ENCODE data around the gene TRPV5. TPM values are rescaled to one million over a fixed set of nuclear protein-coding genes. Genes with fewer than 3 reads are reported as not detected.
"Not testable (repeated sequence)": the region's sequence is repeated elsewhere in the genome, so short reads cannot be mapped to it uniquely, and the experiment has no call there.

The TRPV5 gene
- total RNA-seq (not detected), polyA plus RNA-seq (not detected), total RNA-seq (not detected)

- H3K27ac Mint-ChIP-seq, result no peak within 1 kb of the TSS
- no peaks in the 10 kb centered on the region for H3K4me1 Mint-ChIP-seq
- Histone ChIP-seq H3K36me3 (ENCODE audit: control insufficient read depth in 2 of 3, insufficient read depth in 3 of 3, low read length in 3 of 3) (no peaks in the 10 kb centered on the region), H3K27me3 (ENCODE audit: control insufficient read depth in 2 of 2, insufficient read depth in 2 of 2, low read length in 2 of 2) (no peaks in the 10 kb centered on the region), H3K9me3 (ENCODE audit: control insufficient read depth in 2 of 3, low read length in 3 of 3) (no peaks in the 10 kb centered on the region), H3K4me1 (ENCODE audit: control insufficient read depth in 2 of 2, insufficient read depth in 2 of 2, low read length in 2 of 2) (no peaks in the 10 kb centered on the region), H3K4me3 (ENCODE audit: low read length) (no peak within 1 kb of the TSS), H3K27ac (ENCODE audit: low read depth, low read length) (no peak within 1 kb of the TSS)
- POLR2A ChIA-PET, result no interaction called here
- CTCF ChIA-PET, result no interaction called here
- no peak for DNase-seq
- peaks cover 0 to 1% (median 0%) of the 10 kb centered on the region in 11 donors for H3K9me3 Mint-ChIP-seq
- no peak for ATAC-seq
- H3K27me3 Mint-ChIP-seq, result peaks cover 0 to 11% (median 0%) of the 10 kb centered on the region in 5 donors
- no peaks in the 10 kb centered on the region for H3K36me3 Mint-ChIP-seq
- intact Hi-C loops (cut with micrococcal nuclease), result no loop called here
- H3K4me3 Mint-ChIP-seq, result no peak within 1 kb of the TSS
These were observed at the start of gene TRPV5 for GRCh38 chr7:142933624-142934023. TSS of gene TRPV5 (minus strand) at chr7:142933746. CDS start at chr7:142933459, 287 bp downstream.

- H3K27ac ChIP-seq (ENCODE audit: low read depth, low read length); H3K4me3 Mint-ChIP-seq; H3K9me3 ChIP-seq (ENCODE audit: control insufficient read depth in 2 of 3, low read length in 3 of 3); intact Hi-C loops (cut with micrococcal nuclease); H3K36me3 Mint-ChIP-seq; H3K27ac Mint-ChIP-seq; DNase-seq; ATAC-seq; POLR2A ChIA-PET; H3K4me3 ChIP-seq (ENCODE audit: low read length); H3K36me3 ChIP-seq (ENCODE audit: control insufficient read depth in 2 of 3, insufficient read depth in 3 of 3, low read length in 3 of 3); H3K4me1 ChIP-seq (ENCODE audit: control insufficient read depth in 2 of 2, insufficient read depth in 2 of 2, low read length in 2 of 2); CTCF ChIA-PET; H3K27me3 ChIP-seq (ENCODE audit: control insufficient read depth in 2 of 2, insufficient read depth in 2 of 2, low read length in 2 of 2); H3K4me1 Mint-ChIP-seq: not testable (repeated sequence)
- H3K9me3 Mint-ChIP-seq, result peaks cover 0 to 27% (median 3%) of the 10 kb centered on the region in 11 donors
- peaks cover 4 to 35% (median 10%) of the 10 kb centered on the region in 5 donors for H3K27me3 Mint-ChIP-seq
These were observed 44.9 kb upstream of the TRPV5 start for GRCh38 chr7:142978402-142978801.

- Histone ChIP-seq H3K27me3 (ENCODE audit: control insufficient read depth in 2 of 2, insufficient read depth in 2 of 2, low read length in 2 of 2) (peaks cover 0 to 2% of the 10 kb centered on the region in 2 donors), H3K4me1 (ENCODE audit: control insufficient read depth in 2 of 2, insufficient read depth in 2 of 2, low read length in 2 of 2) (no peaks in the 10 kb centered on the region), H3K36me3 (ENCODE audit: control insufficient read depth in 2 of 3, insufficient read depth in 3 of 3, low read length in 3 of 3) (no peaks in the 10 kb centered on the region), H3K27ac (ENCODE audit: low read depth, low read length) (no peak overlapping the region), H3K4me3 (ENCODE audit: low read length) (no peak overlapping the region), H3K9me3 (ENCODE audit: control insufficient read depth in 2 of 3, low read length in 3 of 3) (no peaks in the 10 kb centered on the region)
- ATAC-seq, result no peak
- H3K36me3 Mint-ChIP-seq, result no peaks in the 10 kb centered on the region
- no peak overlapping the region for H3K4me3 Mint-ChIP-seq
- intact Hi-C loops (cut with micrococcal nuclease), result no loop called here
- peaks cover 0 to 16% (median 3%) of the 10 kb centered on the region in 11 donors for H3K9me3 Mint-ChIP-seq
- no peak for DNase-seq
- no peaks in the 10 kb centered on the region for H3K4me1 Mint-ChIP-seq
- H3K27ac Mint-ChIP-seq, result no peak overlapping the region
- ChIA-PET CTCF (no interaction called here), POLR2A (no interaction called here)
- H3K27me3 Mint-ChIP-seq, result peaks cover 7 to 24% (median 18%) of the 10 kb centered on the region in 5 donors
These were observed 41.1 kb upstream of the TRPV5 start for GRCh38 chr7:142974626-142975025.

DNA sequence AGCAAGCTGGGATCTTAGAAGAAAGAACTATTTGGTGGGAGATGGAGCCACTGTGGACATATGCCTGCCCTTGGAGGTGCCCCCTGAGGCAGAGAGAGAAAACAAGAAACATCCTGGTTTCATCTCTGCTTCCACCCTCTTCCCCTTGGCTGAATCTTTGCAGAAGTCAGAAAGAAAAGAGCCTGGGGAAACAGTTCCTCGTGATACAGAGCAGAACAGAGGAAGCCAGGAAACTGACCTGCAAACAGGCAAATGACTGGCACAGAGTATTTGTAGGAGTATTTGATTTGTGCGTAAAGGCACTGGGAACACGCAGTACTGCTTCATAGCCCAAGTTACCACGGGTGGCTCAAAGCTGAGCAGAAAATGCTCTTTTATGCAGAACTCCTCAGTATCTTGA lies 35.6 kb upstream of the TRPV5 start:
- Histone ChIP-seq H3K4me1 (ENCODE audit: control insufficient read depth in 2 of 2, insufficient read depth in 2 of 2, low read length in 2 of 2) (no peaks in the 10 kb centered on the region), H3K27me3 (ENCODE audit: control insufficient read depth in 2 of 2, insufficient read depth in 2 of 2, low read length in 2 of 2) (peaks cover 0 to 7% of the 10 kb centered on the region in 2 donors), H3K36me3 (ENCODE audit: control insufficient read depth in 2 of 3, insufficient read depth in 3 of 3, low read length in 3 of 3) (no peaks in the 10 kb centered on the region), H3K9me3 (ENCODE audit: control insufficient read depth in 2 of 3, low read length in 3 of 3) (no peaks in the 10 kb centered on the region), H3K4me3 (ENCODE audit: low read length) (no peak overlapping the region), H3K27ac (ENCODE audit: low read depth, low read length) (no peak overlapping the region)
- Mint-ChIP-seq H3K36me3 (no peaks in the 10 kb centered on the region), H3K4me1 (no peaks in the 10 kb centered on the region), H3K9me3 (peaks cover 0 to 1% (median 0%) of the 10 kb centered on the region in 11 donors), H3K4me3 (no peak overlapping the region), H3K27me3 (peaks cover 18 to 43% (median 32%) of the 10 kb centered on the region in 5 donors), H3K27ac (no peak overlapping the region)
- DNase-seq (no peak), ATAC-seq (no peak)
- ChIA-PET POLR2A (no interaction called here), CTCF (no interaction called here)
- intact Hi-C loops (cut with micrococcal nuclease), result no loop called here

DNA sequence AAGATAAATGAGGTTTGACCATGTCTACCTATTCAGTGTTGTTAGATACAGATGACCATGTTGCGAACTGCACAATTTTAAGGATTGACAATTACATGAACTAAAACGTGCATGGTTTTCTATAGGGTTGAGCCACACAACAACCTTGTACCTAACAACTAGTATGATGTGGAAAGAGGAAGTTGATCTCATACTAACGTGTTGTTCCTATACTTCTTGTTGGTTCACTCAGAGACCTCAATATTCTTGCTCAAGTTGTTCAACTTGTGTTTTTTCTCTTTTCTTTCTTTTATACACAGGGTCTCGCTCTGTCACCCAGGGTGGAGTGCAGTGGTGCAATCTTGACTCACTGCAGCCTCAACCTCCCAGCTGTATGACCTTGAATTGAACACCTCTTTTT lies 34.7 kb upstream of the TRPV5 start:
- Mint-ChIP-seq H3K27ac (no peak overlapping the region), H3K36me3 (no peaks in the 10 kb centered on the region), H3K4me3 (no peak overlapping the region), H3K4me1 (peaks cover 0 to 2% (median 0%) of the 10 kb centered on the region in 7 donors), H3K9me3 (peaks cover 0 to 1% (median 0%) of the 10 kb centered on the region in 11 donors), H3K27me3 (peaks cover 21 to 46% (median 40%) of the 10 kb centered on the region in 5 donors)
- Histone ChIP-seq H3K9me3 (ENCODE audit: control insufficient read depth in 2 of 3, low read length in 3 of 3) (no peaks in the 10 kb centered on the region), H3K4me3 (ENCODE audit: low read length) (no peak overlapping the region), H3K27ac (ENCODE audit: low read depth, low read length) (no peak overlapping the region), H3K27me3 (ENCODE audit: control insufficient read depth in 2 of 2, insufficient read depth in 2 of 2, low read length in 2 of 2) (peaks cover 0 to 7% of the 10 kb centered on the region in 2 donors), H3K36me3 (ENCODE audit: control insufficient read depth in 2 of 3, insufficient read depth in 3 of 3, low read length in 3 of 3) (no peaks in the 10 kb centered on the region), H3K4me1 (ENCODE audit: control insufficient read depth in 2 of 2, insufficient read depth in 2 of 2, low read length in 2 of 2) (no peaks in the 10 kb centered on the region)
- intact Hi-C loops (cut with micrococcal nuclease), result no loop called here
- no peak for ATAC-seq
- DNase-seq, result no peak
- ChIA-PET POLR2A (interaction anchor here (0.5 kb wide), 1 partner anchor 200 kb away, joined by 3 read pairs; no protein-coding TSS in a partner anchor), CTCF (no interaction called here)

DNA sequence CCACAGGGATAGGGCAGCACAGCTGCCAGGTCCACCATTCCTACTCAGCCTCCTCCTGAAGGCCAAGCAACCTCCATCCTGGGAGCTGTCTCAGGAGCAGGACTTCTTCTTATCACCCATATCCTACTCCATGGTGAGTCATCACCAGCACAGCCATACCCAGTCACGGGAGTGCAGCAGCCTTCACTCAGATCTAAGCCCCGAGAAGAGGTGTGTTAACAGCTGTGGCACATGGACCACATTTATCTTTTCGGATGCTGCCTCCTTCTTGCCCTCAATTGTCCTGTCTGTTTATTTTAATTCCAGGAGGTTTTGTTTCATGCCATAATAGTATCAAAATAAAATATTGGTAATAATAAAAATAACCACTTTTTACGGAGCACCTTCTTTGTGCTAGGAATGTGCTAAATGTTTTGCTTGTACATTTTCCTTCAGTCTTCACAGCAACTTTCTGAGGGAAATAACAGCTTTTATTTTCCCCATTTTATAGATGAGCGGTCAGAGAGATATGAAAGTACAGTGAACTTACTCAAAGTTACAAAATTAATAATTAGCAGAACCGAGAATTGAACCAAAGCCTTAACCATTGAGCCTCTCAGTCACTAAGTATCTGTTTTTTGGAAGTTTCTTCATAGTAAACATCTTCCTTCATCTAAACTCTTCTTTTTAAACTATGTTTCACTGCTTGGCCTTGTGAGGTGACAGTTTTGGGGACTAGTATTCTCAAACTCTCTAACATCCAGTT lies 31.1 kb upstream of the TRPV5 start:
- Mint-ChIP-seq H3K9me3 (no peaks in the 10 kb centered on the region), H3K36me3 (no peaks in the 10 kb centered on the region), H3K27ac (no peak overlapping the region), H3K27me3 (peaks cover 28 to 46% (median 33%) of the 10 kb centered on the region in 5 donors), H3K4me3 (no peak overlapping the region), H3K4me1 (peaks cover 0 to 2% (median 0%) of the 10 kb centered on the region in 7 donors)
- DNase-seq (no peak), ATAC-seq (no peak)
- no peak overlapping the region for H3K27ac ChIP-seq (ENCODE audit: low read depth, low read length)
- no peaks in the 10 kb centered on the region for H3K9me3 ChIP-seq (ENCODE audit: control insufficient read depth in 2 of 3, low read length in 3 of 3)
- no peaks in the 10 kb centered on the region for H3K4me1 ChIP-seq (ENCODE audit: control insufficient read depth in 2 of 2, insufficient read depth in 2 of 2, low read length in 2 of 2)
- H3K4me3 ChIP-seq (ENCODE audit: low read length), result no peak overlapping the region
- H3K36me3 ChIP-seq (ENCODE audit: control insufficient read depth in 2 of 3, insufficient read depth in 3 of 3, low read length in 3 of 3), result no peaks in the 10 kb centered on the region
- intact Hi-C loops (cut with micrococcal nuclease), result no loop called here
- ChIA-PET CTCF (interaction anchor here (0.7 kb wide), 2 partner anchors 37 to 227 kb away, joined by 3 read pairs; no protein-coding TSS in a partner anchor), POLR2A (no interaction called here)
- peaks cover 0 to 4% of the 10 kb centered on the region in 2 donors for H3K27me3 ChIP-seq (ENCODE audit: control insufficient read depth in 2 of 2, insufficient read depth in 2 of 2, low read length in 2 of 2)

GRCh38 chr7:142963993-142964392 lies 30.4 kb upstream of the TRPV5 start:
- CTCF ChIA-PET, result no interaction called here
- DNase-seq, result no peak
- intact Hi-C loops (cut with micrococcal nuclease), result no loop called here
- ATAC-seq, result no peak
- no peak overlapping the region for H3K27ac Mint-ChIP-seq
- Histone ChIP-seq H3K9me3 (ENCODE audit: control insufficient read depth in 2 of 3, low read length in 3 of 3) (no peaks in the 10 kb centered on the region), H3K27me3 (ENCODE audit: control insufficient read depth in 2 of 2, insufficient read depth in 2 of 2, low read length in 2 of 2) (peaks cover 0 to 4% of the 10 kb centered on the region in 2 donors), H3K4me1 (ENCODE audit: control insufficient read depth in 2 of 2, insufficient read depth in 2 of 2, low read length in 2 of 2) (no peaks in the 10 kb centered on the region), H3K36me3 (ENCODE audit: control insufficient read depth in 2 of 3, insufficient read depth in 3 of 3, low read length in 3 of 3) (no peaks in the 10 kb centered on the region), H3K4me3 (ENCODE audit: low read length) (no peak overlapping the region), H3K27ac (ENCODE audit: low read depth, low read length) (no peak overlapping the region)
- no peak overlapping the region for H3K4me3 Mint-ChIP-seq
- POLR2A ChIA-PET, result no interaction called here
- H3K4me1 Mint-ChIP-seq, result peaks cover 0 to 2% (median 0%) of the 10 kb centered on the region in 7 donors
- H3K9me3 Mint-ChIP-seq, result no peaks in the 10 kb centered on the region
- peaks cover 26 to 52% (median 33%) of the 10 kb centered on the region in 5 donors for H3K27me3 Mint-ChIP-seq
- H3K36me3 Mint-ChIP-seq, result no peaks in the 10 kb centered on the region
